NB4 (cell line): ENCODE measurements around the gene RRAD.

ENCODE experiments used
- POLR2A ChIP-seq: IDR thresholded peaks from 2 replicates; pipeline ENCODE4 v1.6.1; 2011; ENCODE audit warnings: mild to moderate bottlenecking; ENCODE audit not compliant: insufficient read length; ENCODE audit errors: extremely low read depth
- TF ChIP-seq, protein P1 (sequence below): IDR thresholded peaks from one replicate; pipeline ENCODE4 v1.5.1; 2012; ENCODE audit warnings: low read depth, low read length

DNA sequence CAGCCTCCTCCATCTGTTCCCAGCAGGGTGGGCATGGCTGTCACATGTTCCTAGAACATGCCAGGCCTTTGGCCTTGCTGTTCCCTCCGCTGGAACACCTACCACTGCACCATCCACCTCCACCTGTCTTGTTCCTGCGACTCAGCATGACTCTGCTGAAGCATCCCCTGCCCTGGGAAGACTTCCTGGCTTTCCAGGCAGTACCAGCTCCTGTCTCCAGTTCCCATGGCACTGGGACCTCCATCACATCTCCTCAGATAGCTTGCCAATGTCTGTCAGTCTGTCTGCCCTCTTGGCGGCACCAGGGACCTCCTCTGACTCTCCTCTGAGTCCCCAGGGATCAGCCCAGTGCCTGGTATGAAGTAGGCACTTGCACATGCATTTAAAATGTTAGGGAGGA is 29.3 kb downstream of the RRAD start:
- TF ChIP-seq, protein P1, sequence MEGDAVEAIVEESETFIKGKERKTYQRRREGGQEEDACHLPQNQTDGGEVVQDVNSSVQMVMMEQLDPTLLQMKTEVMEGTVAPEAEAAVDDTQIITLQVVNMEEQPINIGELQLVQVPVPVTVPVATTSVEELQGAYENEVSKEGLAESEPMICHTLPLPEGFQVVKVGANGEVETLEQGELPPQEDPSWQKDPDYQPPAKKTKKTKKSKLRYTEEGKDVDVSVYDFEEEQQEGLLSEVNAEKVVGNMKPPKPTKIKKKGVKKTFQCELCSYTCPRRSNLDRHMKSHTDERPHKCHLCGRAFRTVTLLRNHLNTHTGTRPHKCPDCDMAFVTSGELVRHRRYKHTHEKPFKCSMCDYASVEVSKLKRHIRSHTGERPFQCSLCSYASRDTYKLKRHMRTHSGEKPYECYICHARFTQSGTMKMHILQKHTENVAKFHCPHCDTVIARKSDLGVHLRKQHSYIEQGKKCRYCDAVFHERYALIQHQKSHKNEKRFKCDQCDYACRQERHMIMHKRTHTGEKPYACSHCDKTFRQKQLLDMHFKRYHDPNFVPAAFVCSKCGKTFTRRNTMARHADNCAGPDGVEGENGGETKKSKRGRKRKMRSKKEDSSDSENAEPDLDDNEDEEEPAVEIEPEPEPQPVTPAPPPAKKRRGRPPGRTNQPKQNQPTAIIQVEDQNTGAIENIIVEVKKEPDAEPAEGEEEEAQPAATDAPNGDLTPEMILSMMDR = no peak
- no peak for TF ChIP-seq POLR2A
